ENCODE data around the gene CLRN2.
A peak's percentile ranks its signal among the peaks of the same experiment; 100 is the strongest.
"Not testable (repeated sequence)": the region's sequence is repeated elsewhere in the genome, so short reads cannot be mapped to it uniquely, and the experiment has no call there.

Gene CLRN2

GRCh38 chr4:17510582-17510981 is 4.4 kb upstream of the CLRN2 start:
- DNase-seq: no peak

- no peak for DNase-seq
Observed at GRCh38 chr4:17511051-17511450, 3.9 kb upstream of the CLRN2 start.

GRCh38 chr4:17511509-17511949 is 3.4 kb upstream of the CLRN2 start:
- peak; percentile 42 for DNase-seq

GRCh38 chr4:17511950-17512795 is 2.8 kb upstream of the CLRN2 start, which contains the start of gene QDPR:
Gene QDPR, minus strand, starts transcription at chr4:17512090. Its CDS starts 36 bp downstream, at chr4:17512054.
- DNase-seq: peak; percentile 78

- no peak for DNase-seq
Observed at GRCh38 chr4:17512973-17513665, 1.8 kb upstream of the CLRN2 start.

- no peak for DNase-seq
Observed at GRCh38 chr4:17515445-17516407, 761 bp downstream of the CLRN2 start.

GRCh38 chr4:17516980-17517379 is 2.0 kb downstream of the CLRN2 start:
- DNase-seq: no peak

GRCh38 chr4:17517664-17518063 is 2.7 kb downstream of the CLRN2 start:
- DNase-seq: no peak

- DNase-seq: no peak
Observed at GRCh38 chr4:17521595-17521994, 6.6 kb downstream of the CLRN2 start.

GRCh38 chr4:17523662-17524061 is 8.7 kb downstream of the CLRN2 start:
- DNase-seq: no peak

GRCh38 chr4:17526695-17527477 is 11.9 kb downstream of the CLRN2 start:
- no peak for DNase-seq

- DNase-seq: no peak
Observed at GRCh38 chr4:17528551-17529165, 13.7 kb downstream of the CLRN2 start.

GRCh38 chr4:17531538-17532285 is 16.7 kb downstream of the CLRN2 start:
- no peak for DNase-seq

- no peak for DNase-seq
Observed at GRCh38 chr4:17534705-17535104, 19.7 kb downstream of the CLRN2 start.

GRCh38 chr4:17535242-17535641 is 20.3 kb downstream of the CLRN2 start:
- DNase-seq: no peak

GRCh38 chr4:17535906-17536305 is 20.9 kb downstream of the CLRN2 start:
- no peak for DNase-seq

GRCh38 chr4:17537060-17537459 is 22.1 kb downstream of the CLRN2 start:
- DNase-seq: not testable (repeated sequence)

GRCh38 chr4:17544205-17544604 is 29.2 kb downstream of the CLRN2 start:
- DNase-seq: no peak

- DNase-seq: no peak
Observed at GRCh38 chr4:17544831-17545234, 29.9 kb downstream of the CLRN2 start.

- no peak for DNase-seq
Observed at GRCh38 chr4:17545374-17546140, 30.6 kb downstream of the CLRN2 start.
